ENCODE measurements around the gene MDN1. TPM values are rescaled to one million over a fixed set of nuclear protein-coding genes. Genes with fewer than 3 reads are reported as not detected.

MDN1 gene
- total RNA-seq, 2 experiments from 2014 or later = 48.6 to 62.3 TPM

DNA sequence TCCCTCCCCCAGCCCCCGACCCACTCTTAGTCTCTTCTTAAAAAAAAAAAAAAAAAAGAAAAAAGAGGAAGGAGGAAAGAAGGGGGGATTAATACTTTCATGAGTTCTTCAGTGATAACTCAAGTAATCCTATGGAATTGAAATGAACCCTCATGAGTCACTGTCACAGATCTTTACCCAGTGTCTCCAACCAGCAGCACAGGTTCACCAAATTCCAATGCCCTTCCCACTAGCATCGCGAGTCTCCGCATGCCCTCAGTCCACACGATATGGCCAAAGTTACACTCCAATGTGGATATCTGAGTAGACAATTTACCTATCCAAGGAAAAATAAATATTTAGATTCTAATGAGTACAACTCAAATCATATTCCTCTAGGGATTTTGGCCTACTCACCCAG, 74.5 kb downstream of the MDN1 start:
- Histone ChIP-seq H3K4me2 (ENCODE audit: low read length) (no peak overlapping the region), H3K9me2 (ENCODE audit: insufficient read depth, low read length) (no peaks in the 10 kb centered on the region), H4K20me1 (ENCODE audit: insufficient read depth, low read length) (no peaks in the 10 kb centered on the region), H3K36me3 (ENCODE audit: insufficient read depth, low read length) (peaks cover 90% of the 10 kb centered on the region), H2AFZ (ENCODE audit: low read length) (no peak overlapping the region), H3K79me2 (ENCODE audit: insufficient read depth, low read depth, low read length) (no peaks in the 10 kb centered on the region), H3K9me3 (ENCODE audit: low read length) (no peaks in the 10 kb centered on the region), H3K4me1 (ENCODE audit: insufficient read depth, low read length, poor library complexity, severe bottlenecking) (no peaks in the 10 kb centered on the region), H3K4me3 (ENCODE audit: low read depth, low read length, poor library complexity, severe bottlenecking) (no peak overlapping the region), H3K27ac (ENCODE audit: low read depth, low read length, poor library complexity, severe bottlenecking) (no peak overlapping the region)
- TF ChIP-seq, protein P1, sequence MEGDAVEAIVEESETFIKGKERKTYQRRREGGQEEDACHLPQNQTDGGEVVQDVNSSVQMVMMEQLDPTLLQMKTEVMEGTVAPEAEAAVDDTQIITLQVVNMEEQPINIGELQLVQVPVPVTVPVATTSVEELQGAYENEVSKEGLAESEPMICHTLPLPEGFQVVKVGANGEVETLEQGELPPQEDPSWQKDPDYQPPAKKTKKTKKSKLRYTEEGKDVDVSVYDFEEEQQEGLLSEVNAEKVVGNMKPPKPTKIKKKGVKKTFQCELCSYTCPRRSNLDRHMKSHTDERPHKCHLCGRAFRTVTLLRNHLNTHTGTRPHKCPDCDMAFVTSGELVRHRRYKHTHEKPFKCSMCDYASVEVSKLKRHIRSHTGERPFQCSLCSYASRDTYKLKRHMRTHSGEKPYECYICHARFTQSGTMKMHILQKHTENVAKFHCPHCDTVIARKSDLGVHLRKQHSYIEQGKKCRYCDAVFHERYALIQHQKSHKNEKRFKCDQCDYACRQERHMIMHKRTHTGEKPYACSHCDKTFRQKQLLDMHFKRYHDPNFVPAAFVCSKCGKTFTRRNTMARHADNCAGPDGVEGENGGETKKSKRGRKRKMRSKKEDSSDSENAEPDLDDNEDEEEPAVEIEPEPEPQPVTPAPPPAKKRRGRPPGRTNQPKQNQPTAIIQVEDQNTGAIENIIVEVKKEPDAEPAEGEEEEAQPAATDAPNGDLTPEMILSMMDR (conservative IDR thresholded peaks at IDR 0.05; ENCODE audit: low read length) = no peak
- no peak for TF ChIP-seq EZH2phosphoT487 (IDR thresholded peaks at IDR 0.05; ENCODE audit: borderline replicate concordance, low read depth, low read length)
- DNase-seq (ENCODE audit: low spot score) = no peak
- ChIA-PET POLR2A (no interaction called here), CTCF (ENCODE audit: unreplicated experiment) (no interaction called here)
- intact Hi-C loops (cut with micrococcal nuclease; ENCODE audit: unreplicated experiment) = no loop called here
- no TSS peak for BruUV-seq (replicated peaks)

DNA sequence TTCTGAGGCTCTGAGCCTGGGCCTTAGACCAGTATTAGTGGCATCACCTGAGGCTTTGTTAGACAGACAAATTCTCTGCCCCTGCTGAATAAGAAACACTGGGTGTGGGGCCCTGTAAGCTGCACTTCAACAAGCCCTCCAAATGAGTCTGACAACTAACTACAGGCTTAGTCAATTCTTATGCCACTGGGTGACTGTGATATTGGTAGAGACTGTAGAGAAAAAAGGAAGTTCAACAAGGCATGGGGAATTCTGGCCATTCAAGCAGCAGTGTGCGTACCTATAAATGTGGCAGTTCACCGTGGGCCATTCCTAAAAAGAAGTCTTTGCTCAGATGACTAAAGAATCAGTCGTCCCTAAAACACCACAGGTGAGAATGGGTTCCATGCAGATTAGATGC, 82.7 kb downstream of the MDN1 start:
- DNase-seq (ENCODE audit: low spot score) = no peak
- Histone ChIP-seq H3K9me2 (ENCODE audit: insufficient read depth, low read length) (no peaks in the 10 kb centered on the region), H4K20me1 (ENCODE audit: insufficient read depth, low read length) (no peaks in the 10 kb centered on the region), H3K4me3 (ENCODE audit: low read depth, low read length, poor library complexity, severe bottlenecking) (no peak overlapping the region), H2AFZ (ENCODE audit: low read length) (no peak overlapping the region), H3K4me2 (ENCODE audit: low read length) (no peak overlapping the region), H3K27ac (ENCODE audit: low read depth, low read length, poor library complexity, severe bottlenecking) (no peak overlapping the region), H3K79me2 (ENCODE audit: insufficient read depth, low read depth, low read length) (no peaks in the 10 kb centered on the region), H3K4me1 (ENCODE audit: insufficient read depth, low read length, poor library complexity, severe bottlenecking) (no peaks in the 10 kb centered on the region), H3K9me3 (ENCODE audit: low read length) (no peaks in the 10 kb centered on the region), H3K36me3 (ENCODE audit: insufficient read depth, low read length) (peaks cover 81% of the 10 kb centered on the region)
- TF ChIP-seq, protein P1 (conservative IDR thresholded peaks at IDR 0.05; ENCODE audit: low read length) = no peak
- TF ChIP-seq EZH2phosphoT487 (IDR thresholded peaks at IDR 0.05; ENCODE audit: borderline replicate concordance, low read depth, low read length) = no peak
- ChIA-PET POLR2A (no interaction called here), CTCF (ENCODE audit: unreplicated experiment) (no interaction called here)
- no TSS peak for BruUV-seq (replicated peaks)
- intact Hi-C loops (cut with micrococcal nuclease; ENCODE audit: unreplicated experiment) = no loop called here

DNA sequence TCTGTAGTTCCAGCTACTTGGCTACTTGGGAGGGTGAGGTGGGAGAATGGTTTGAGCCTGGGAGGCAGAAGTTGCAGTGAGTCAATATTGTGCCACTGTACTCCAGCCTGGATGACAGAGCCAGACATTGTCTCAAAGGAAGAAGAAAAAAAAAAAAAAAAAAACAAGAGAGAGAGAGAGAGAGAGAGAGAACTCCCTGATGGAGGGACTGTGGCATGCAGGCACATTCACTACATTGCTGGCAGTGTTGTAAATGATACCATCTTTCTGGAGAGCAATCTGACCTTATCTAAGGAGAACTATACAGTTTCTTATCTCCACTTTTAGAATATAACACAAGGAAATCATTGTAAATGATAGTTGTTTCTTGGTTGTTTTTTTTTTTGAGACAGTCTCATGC, 85.1 kb downstream of the MDN1 start:
- H3K9me2 ChIP-seq (ENCODE audit: insufficient read depth, low read length) = no peaks in the 10 kb centered on the region
- no peaks in the 10 kb centered on the region for H3K9me3 ChIP-seq (ENCODE audit: low read length)
- no peak overlapping the region for H3K4me3 ChIP-seq (ENCODE audit: low read depth, low read length, poor library complexity, severe bottlenecking)
- no peaks in the 10 kb centered on the region for H3K4me1 ChIP-seq (ENCODE audit: insufficient read depth, low read length, poor library complexity, severe bottlenecking)
- intact Hi-C loops (cut with micrococcal nuclease; ENCODE audit: unreplicated experiment) = no loop called here
- H3K79me2 ChIP-seq (ENCODE audit: insufficient read depth, low read depth, low read length) = no peaks in the 10 kb centered on the region
- TF ChIP-seq EZH2phosphoT487 (IDR thresholded peaks at IDR 0.05; ENCODE audit: borderline replicate concordance, low read depth, low read length) = no peak
- TF ChIP-seq, protein P1 (conservative IDR thresholded peaks at IDR 0.05; ENCODE audit: low read length) = no peak
- BruUV-seq (replicated peaks) = no TSS peak
- H3K4me2 ChIP-seq (ENCODE audit: low read length) = no peak overlapping the region
- no peaks in the 10 kb centered on the region for H4K20me1 ChIP-seq (ENCODE audit: insufficient read depth, low read length)
- peaks cover 82% of the 10 kb centered on the region for H3K36me3 ChIP-seq (ENCODE audit: insufficient read depth, low read length)
- no peak overlapping the region for H2AFZ ChIP-seq (ENCODE audit: low read length)
- DNase-seq (ENCODE audit: low spot score) = no peak
- H3K27ac ChIP-seq (ENCODE audit: low read depth, low read length, poor library complexity, severe bottlenecking) = no peak overlapping the region
- CTCF ChIA-PET (ENCODE audit: unreplicated experiment) = no interaction called here
- POLR2A ChIA-PET = no interaction called here

Measured in OCI-LY7 (cell line).